HL-60 (cell line): Measurements from ENCODE around the gene DNAJC4.

Source experiments
- DNase-seq, 2 experiments: peaks; one replicate each; pipeline ENCODE4 v3.0.0-alpha.2; 2010 to 2020; ENCODE audit warnings: low read depth in 1 of 2, low spot score in 1 of 2
- H3K27ac ChIP-seq: fragments of 250-450 bp; sonication (Bioruptor Pico); replicated peaks from 2 replicates; pipeline ENCODE4 v1.5.1; 2020; ENCODE audit warnings: mild to moderate bottlenecking, moderate library complexity
- H3K27me3 ChIP-seq: fragments of 250-450 bp; sonication (Bioruptor Pico); 2 replicates; pipeline ENCODE4 v1.5.1; 2021; ENCODE audit warnings: mild to moderate bottlenecking, moderate library complexity; ENCODE audit not compliant: insufficient read depth, poor library complexity, severe bottlenecking
- H3K4me3 ChIP-seq: replicated peaks from 2 replicates; pipeline ENCODE4 v1.5.1; 2011; ENCODE audit warnings: mild to moderate bottlenecking, control low read depth, low read length; ENCODE audit not compliant: insufficient read depth
- CTCF ChIP-seq: IDR thresholded peaks from one replicate; pipeline ENCODE4 v1.5.1; 2011; ENCODE audit warnings: low read length, control low read depth, inconsistent platforms; ENCODE audit not compliant: insufficient read depth
- GABPA ChIP-seq: IDR thresholded peaks from 2 replicates; pipeline ENCODE4 v1.6.1; 2012; ENCODE audit warnings: low read depth
- POLR2AphosphoS5 ChIP-seq: IDR thresholded peaks from 2 replicates; pipeline ENCODE4 v1.6.1; 2012; ENCODE audit warnings: low read depth
- SPI1 ChIP-seq: IDR thresholded peaks from 2 replicates; pipeline ENCODE4 v1.6.1; 2012; ENCODE audit warnings: low read depth, mild to moderate bottlenecking, borderline replicate concordance
- TF ChIP-seq, protein P1 (sequence below): IDR thresholded peaks from 2 replicates; pipeline ENCODE4 v1.6.1; 2012; ENCODE audit warnings: low read depth; ENCODE audit not compliant: insufficient replicate concordance

Gene DNAJC4

GRCh38 chr11:64234647-64235379 lies 4.5 kb downstream of the DNAJC4 start:
- no peaks in the 10 kb centered on the region for H3K27me3 ChIP-seq
- peak overlapping the region; percentile 53 for H3K4me3 ChIP-seq
- TF ChIP-seq SPI1 = no peak
- TF ChIP-seq POLR2AphosphoS5 = no peak
- TF ChIP-seq GABPA = no peak
- TF ChIP-seq, protein P1, sequence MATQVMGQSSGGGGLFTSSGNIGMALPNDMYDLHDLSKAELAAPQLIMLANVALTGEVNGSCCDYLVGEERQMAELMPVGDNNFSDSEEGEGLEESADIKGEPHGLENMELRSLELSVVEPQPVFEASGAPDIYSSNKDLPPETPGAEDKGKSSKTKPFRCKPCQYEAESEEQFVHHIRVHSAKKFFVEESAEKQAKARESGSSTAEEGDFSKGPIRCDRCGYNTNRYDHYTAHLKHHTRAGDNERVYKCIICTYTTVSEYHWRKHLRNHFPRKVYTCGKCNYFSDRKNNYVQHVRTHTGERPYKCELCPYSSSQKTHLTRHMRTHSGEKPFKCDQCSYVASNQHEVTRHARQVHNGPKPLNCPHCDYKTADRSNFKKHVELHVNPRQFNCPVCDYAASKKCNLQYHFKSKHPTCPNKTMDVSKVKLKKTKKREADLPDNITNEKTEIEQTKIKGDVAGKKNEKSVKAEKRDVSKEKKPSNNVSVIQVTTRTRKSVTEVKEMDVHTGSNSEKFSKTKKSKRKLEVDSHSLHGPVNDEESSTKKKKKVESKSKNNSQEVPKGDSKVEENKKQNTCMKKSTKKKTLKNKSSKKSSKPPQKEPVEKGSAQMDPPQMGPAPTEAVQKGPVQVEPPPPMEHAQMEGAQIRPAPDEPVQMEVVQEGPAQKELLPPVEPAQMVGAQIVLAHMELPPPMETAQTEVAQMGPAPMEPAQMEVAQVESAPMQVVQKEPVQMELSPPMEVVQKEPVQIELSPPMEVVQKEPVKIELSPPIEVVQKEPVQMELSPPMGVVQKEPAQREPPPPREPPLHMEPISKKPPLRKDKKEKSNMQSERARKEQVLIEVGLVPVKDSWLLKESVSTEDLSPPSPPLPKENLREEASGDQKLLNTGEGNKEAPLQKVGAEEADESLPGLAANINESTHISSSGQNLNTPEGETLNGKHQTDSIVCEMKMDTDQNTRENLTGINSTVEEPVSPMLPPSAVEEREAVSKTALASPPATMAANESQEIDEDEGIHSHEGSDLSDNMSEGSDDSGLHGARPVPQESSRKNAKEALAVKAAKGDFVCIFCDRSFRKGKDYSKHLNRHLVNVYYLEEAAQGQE = no peak
- no peak for TF ChIP-seq CTCF
- no peak overlapping the region for H3K27ac ChIP-seq
- DNase-seq = no peak

DNA sequence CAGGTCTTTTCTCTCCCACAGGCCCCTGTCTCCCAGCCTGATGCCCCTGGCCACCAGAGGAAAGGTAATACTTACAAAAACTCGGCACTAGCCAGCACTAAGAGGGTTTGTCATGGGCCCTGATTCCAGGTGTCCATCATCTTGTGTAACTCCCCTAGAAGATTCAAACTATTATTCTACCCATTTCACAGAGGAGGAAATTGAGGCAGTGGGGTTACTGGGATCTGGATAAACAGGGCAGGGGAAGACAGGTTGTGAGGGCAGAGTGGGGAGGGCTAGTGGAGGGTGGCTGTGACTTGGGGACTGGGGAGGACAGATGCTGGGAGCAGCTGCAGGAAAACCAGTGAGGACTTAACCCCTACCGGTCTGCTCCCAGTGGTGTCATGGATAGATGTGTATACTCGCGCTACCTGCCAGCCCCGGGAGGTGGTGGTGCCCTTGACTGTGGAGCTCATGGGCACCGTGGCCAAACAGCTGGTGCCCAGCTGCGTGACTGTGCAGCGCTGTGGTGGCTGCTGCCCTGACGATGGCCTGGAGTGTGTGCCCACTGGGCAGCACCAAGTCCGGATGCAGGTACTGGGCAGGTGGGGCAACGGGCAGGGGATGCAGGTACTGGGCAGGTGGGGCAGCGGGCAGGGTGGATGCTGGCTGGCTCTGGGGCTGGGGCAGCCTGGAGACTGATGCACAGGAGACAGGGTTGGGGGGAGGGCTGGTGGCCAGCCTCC lies 5.3 kb downstream of the DNAJC4 start:
- no peak overlapping the region for H3K27ac ChIP-seq
- DNase-seq = no peak
- no peaks in the 10 kb centered on the region for H3K27me3 ChIP-seq

GRCh38 chr11:64237484-64237951 lies 7.2 kb downstream of the DNAJC4 start:
- no peak overlapping the region for H3K4me3 ChIP-seq
- H3K27me3 ChIP-seq = no peaks in the 10 kb centered on the region
- peak overlapping the region; percentile 97 for H3K27ac ChIP-seq
- no peak for DNase-seq
- TF ChIP-seq, protein P1 = no peak

More for the DNA sequence above, 5.3 kb downstream of the DNAJC4 start:
- peak overlapping the region; percentile 53 for H3K4me3 ChIP-seq
- TF ChIP-seq, protein P1 = no peak
- no peak for TF ChIP-seq SPI1
- TF ChIP-seq GABPA = no peak
- no peak for TF ChIP-seq CTCF
- no peak for TF ChIP-seq POLR2AphosphoS5
